ENCODE results near the gene RGS9. TPM values are rescaled to one million over a fixed set of nuclear protein-coding genes. Genes with fewer than 3 reads are reported as not detected.

Gene RGS9
- total and polyA plus RNA-seq, 2 of the 13 experiments (the other 11 are each of a cell fraction or from before 2014, with no cell fraction given), result 0.44 to 0.74 TPM

DNA sequence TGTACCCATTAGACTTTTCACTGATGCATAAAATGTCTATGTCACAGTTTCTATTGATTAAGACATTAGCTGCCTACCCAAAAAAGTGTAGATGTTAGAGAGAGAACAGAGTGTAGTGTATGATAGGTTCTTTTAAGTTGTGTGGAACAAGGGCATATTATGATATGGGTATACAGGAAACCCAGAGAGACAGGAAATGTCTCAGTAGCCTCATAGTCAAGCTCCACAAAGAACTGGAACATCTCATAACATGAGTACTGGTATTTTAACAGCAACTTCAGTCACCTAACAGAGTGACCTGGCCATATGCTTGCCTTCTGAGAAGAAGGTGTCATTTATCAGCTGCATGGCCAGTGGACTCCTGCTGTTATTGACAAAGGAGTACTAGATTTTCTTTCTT lies 128.1 kb downstream of the RGS9 start:
- no TSS peak for BruUV-seq (replicated peaks)
- H3K4me1 ChIP-seq (ENCODE audit: insufficient read depth, low read length), result no peaks in the 10 kb centered on the region
- H3K9me3 ChIP-seq (ENCODE audit: low read length), result no peaks in the 10 kb centered on the region
- no peaks in the 10 kb centered on the region; a peak in 2 of 5 replicates for H3K27me3 ChIP-seq (ENCODE audit: control insufficient read depth in 1 of 2, insufficient read depth in 2 of 2, low read length in 2 of 2)
- ChIA-PET CTCF (ENCODE audit: low intra/inter-chr PET ratio, low total read pairs) (no interaction called here), POLR2A (no interaction called here)
- H2AFZ ChIP-seq (ENCODE audit: low read length), result no peak overlapping the region
- no peaks in the 10 kb centered on the region for H3K79me2 ChIP-seq (ENCODE audit: insufficient read depth, low read length)
- DNase-seq (ENCODE audit: low spot score) (no peak), FAIRE-seq (no peak), ATAC-seq (no peak)
- TF ChIP-seq AGO1 (IDR thresholded peaks at IDR 0.05; ENCODE audit: low read depth, low read length, poor library complexity, severe bottlenecking), result no peak
- no peak for TF ChIP-seq ZNF768 (CRISPR knock-in tag; IDR thresholded peaks at IDR 0.05)
- no peak for TF ChIP-seq SATB2 (CRISPR knock-in tag; IDR thresholded peaks at IDR 0.05)
- no peak for TF ChIP-seq TOPORS (CRISPR knock-in tag; IDR thresholded peaks at IDR 0.05)
- H3K36me3 ChIP-seq (replicated peaks in 1 of 2; ENCODE audit: control insufficient read depth in 1 of 2, insufficient read depth in 2 of 2, low read length in 2 of 2), result no peaks in the 10 kb centered on the region
- H3K4me2 ChIP-seq (ENCODE audit: low read depth, low read length), result no peak overlapping the region
- H3K4me3 ChIP-seq (replicated peaks in 1 of 3; ENCODE audit: insufficient read depth in 1 of 3, low read depth in 2 of 3, low read length in 3 of 3), result no peak overlapping the region
- no peak overlapping the region for H3K27ac ChIP-seq (ENCODE audit: extremely low read length, insufficient read depth, low read length)
- no peaks in the 10 kb centered on the region for H4K20me1 ChIP-seq (ENCODE audit: insufficient read depth, low read length)
- intact Hi-C loops (cut with micrococcal nuclease; ENCODE audit: unreplicated experiment) (no loop called here), in situ Hi-C loops (cut with HindIII; ENCODE audit: extremely low pct_ligation_motif_present, low pct_unique_long_range_greater_than_20kb) (no loop called here)
- no peak overlapping the region for H3K9ac ChIP-seq (ENCODE audit: insufficient read depth, low read depth, low read length)

DNA sequence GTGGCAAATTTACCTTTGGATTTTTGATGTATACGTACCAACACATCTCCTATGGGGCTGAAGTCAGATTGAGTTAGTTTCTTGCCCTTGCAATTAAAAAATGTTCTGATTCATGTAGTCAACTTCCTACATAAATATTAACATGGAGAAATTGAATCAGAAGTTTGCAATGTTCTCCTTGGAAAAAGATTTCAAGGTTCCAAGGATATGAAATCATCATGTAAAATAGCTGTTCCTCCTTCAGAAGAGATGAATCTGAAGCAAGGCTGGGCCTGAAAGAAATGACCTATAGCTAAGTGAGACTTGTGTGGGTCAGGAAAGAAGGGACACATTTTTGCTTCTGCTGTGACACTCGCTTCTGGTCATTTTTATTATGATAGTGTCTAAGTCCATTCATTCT lies 131.7 kb downstream of the RGS9 start:
- no TSS peak for BruUV-seq (replicated peaks)
- CTCF ChIA-PET (ENCODE audit: low intra/inter-chr PET ratio, low total read pairs), result no interaction called here

More for the DNA sequence above, 131.7 kb downstream of the RGS9 start:
- FAIRE-seq (no peak), DNase-seq (ENCODE audit: low spot score) (no peak), ATAC-seq (no peak)
- WGBS (ENCODE audit: low lambda C conversion rate), result 23% methylated on average over 2 of the region's 2 CpGs
- no peak overlapping the region for H3K4me3 ChIP-seq (replicated peaks in 1 of 3; ENCODE audit: insufficient read depth in 1 of 3, low read depth in 2 of 3, low read length in 3 of 3)
- no peak for TF ChIP-seq ZNF263 (CRISPR knock-in tag; IDR thresholded peaks at IDR 0.05)
- TF ChIP-seq, protein P1, sequence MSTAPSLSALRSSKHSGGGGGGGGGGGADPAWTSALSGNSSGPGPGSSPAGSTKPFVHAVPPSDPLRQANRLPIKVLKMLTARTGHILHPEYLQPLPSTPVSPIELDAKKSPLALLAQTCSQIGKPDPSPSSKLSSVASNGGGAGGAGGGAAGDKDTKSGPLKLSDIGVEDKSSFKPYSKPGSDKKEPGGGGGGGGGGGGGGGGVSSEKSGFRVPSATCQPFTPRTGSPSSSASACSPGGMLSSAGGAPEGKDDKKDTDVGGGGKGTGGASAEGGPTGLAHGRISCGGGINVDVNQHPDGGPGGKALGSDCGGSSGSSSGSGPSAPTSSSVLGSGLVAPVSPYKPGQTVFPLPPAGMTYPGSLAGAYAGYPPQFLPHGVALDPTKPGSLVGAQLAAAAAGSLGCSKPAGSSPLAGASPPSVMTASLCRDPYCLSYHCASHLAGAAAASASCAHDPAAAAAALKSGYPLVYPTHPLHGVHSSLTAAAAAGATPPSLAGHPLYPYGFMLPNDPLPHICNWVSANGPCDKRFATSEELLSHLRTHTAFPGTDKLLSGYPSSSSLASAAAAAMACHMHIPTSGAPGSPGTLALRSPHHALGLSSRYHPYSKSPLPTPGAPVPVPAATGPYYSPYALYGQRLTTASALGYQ (CRISPR knock-in tag; IDR thresholded peaks at IDR 0.05), result no peak
- TF ChIP-seq ZNF83 (CRISPR knock-in tag; IDR thresholded peaks at IDR 0.05; ENCODE audit: borderline replicate concordance), result no peak
- TF ChIP-seq POLR2AphosphoS5 (IDR thresholded peaks at IDR 0.05; ENCODE audit: low read depth, low read length), result no peak
- no peak for TF ChIP-seq DR1 (CRISPR knock-in tag; IDR thresholded peaks at IDR 0.05)
- TF ChIP-seq ZNF121 (CRISPR knock-in tag; IDR thresholded peaks at IDR 0.05), result no peak
- H3K9ac ChIP-seq (ENCODE audit: insufficient read depth, low read depth, low read length), result no peak overlapping the region
- H2AFZ ChIP-seq (ENCODE audit: low read length), result no peak overlapping the region
- no peak overlapping the region for H3K27ac ChIP-seq (ENCODE audit: extremely low read length, insufficient read depth, low read length)
- intact Hi-C loops (cut with micrococcal nuclease; ENCODE audit: unreplicated experiment) (no loop called here), in situ Hi-C loops (cut with HindIII; ENCODE audit: extremely low pct_ligation_motif_present, low pct_unique_long_range_greater_than_20kb) (no loop called here)
- H3K79me2 ChIP-seq (ENCODE audit: insufficient read depth, low read length), result no peaks in the 10 kb centered on the region
- POLR2A ChIA-PET, result no interaction called here
- H3K9me3 ChIP-seq (ENCODE audit: low read length), result no peaks in the 10 kb centered on the region
- H3K27me3 ChIP-seq (ENCODE audit: control insufficient read depth in 1 of 2, insufficient read depth in 2 of 2, low read length in 2 of 2), result no peaks in the 10 kb centered on the region; a peak in 2 of 5 replicates
- H3K4me1 ChIP-seq (ENCODE audit: insufficient read depth, low read length), result no peaks in the 10 kb centered on the region
- H3K36me3 ChIP-seq (replicated peaks in 1 of 2; ENCODE audit: control insufficient read depth in 1 of 2, insufficient read depth in 2 of 2, low read length in 2 of 2), result no peaks in the 10 kb centered on the region
- H4K20me1 ChIP-seq (ENCODE audit: insufficient read depth, low read length), result no peaks in the 10 kb centered on the region
- no peak overlapping the region for H3K4me2 ChIP-seq (ENCODE audit: low read depth, low read length)

All from HepG2 (cell line).